Thyroid gland (tissue), 4 donors: ENCODE measurements around the gene TIMM23B.
"Not testable (repeated sequence)": the region's sequence is repeated elsewhere in the genome, so short reads cannot be mapped to it uniquely, and the experiment has no call there.

Experiments used
- POLR2A ChIP-seq, 2 donors: fragments of 450-650 bp; IDR thresholded peaks; one replicate each; pipeline ENCODE4 v1.6.1; 2017; ENCODE audit warnings: antibody characterized with exemption in 2 of 2, mild to moderate bottlenecking in 2 of 2, moderate library complexity in 1 of 2
- TF ChIP-seq, protein P1 (sequence below), 6 experiments: fragments of 200-600 bp in 3 of 6; fragments of 450-650 bp in 3 of 6; sonication (generic) in 3 of 6; IDR thresholded peaks; one replicate each; pipeline ENCODE4 v1.5.1; 2016 to 2019; ENCODE audit warnings: antibody characterized with exemption in 6 of 6, mild to moderate bottlenecking in 2 of 6, inconsistent platforms in 1 of 6, moderate library complexity in 1 of 6

DNA sequence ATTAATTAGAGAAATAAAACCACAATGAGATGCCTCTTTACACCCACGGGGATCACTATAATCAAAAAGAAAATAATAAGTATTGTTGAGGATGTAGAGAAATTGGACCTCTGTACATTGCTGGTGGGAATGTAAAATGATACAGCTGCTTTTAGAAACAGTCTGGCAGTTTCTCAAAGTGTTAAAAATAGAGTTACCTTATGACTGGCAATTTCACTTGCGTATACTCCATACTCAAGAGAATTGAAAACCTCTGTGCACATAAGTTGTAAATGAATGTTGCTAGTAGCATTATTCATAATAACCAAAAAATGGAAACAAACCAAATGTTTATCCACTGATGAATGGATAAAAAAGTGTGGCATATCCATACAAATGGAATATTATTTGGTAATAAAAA lies 6.3 kb downstream of the TIMM23B start:
- not testable (repeated sequence) for TF ChIP-seq POLR2A (IDR thresholded peaks at IDR 0.05)
- TF ChIP-seq, protein P1, sequence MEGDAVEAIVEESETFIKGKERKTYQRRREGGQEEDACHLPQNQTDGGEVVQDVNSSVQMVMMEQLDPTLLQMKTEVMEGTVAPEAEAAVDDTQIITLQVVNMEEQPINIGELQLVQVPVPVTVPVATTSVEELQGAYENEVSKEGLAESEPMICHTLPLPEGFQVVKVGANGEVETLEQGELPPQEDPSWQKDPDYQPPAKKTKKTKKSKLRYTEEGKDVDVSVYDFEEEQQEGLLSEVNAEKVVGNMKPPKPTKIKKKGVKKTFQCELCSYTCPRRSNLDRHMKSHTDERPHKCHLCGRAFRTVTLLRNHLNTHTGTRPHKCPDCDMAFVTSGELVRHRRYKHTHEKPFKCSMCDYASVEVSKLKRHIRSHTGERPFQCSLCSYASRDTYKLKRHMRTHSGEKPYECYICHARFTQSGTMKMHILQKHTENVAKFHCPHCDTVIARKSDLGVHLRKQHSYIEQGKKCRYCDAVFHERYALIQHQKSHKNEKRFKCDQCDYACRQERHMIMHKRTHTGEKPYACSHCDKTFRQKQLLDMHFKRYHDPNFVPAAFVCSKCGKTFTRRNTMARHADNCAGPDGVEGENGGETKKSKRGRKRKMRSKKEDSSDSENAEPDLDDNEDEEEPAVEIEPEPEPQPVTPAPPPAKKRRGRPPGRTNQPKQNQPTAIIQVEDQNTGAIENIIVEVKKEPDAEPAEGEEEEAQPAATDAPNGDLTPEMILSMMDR (IDR thresholded peaks at IDR 0.05): not testable (repeated sequence)
